ENCODE data around the gene YPEL3. TPM values are rescaled to one million over a fixed set of nuclear protein-coding genes. Genes with fewer than 3 reads are reported as not detected.
A peak's percentile ranks its signal among the peaks of the same experiment; 100 is the strongest.

YPEL3 gene
- total and polyA plus RNA-seq, 12 donors: 14.6 to 454 (median 94.5) TPM

- peak in 1 of 7 donors; percentile 62 for DNase-seq
- Histone ChIP-seq H3K9me3 (replicated peaks in 1 of 3) (no peaks in the 10 kb centered on the region), H3K4me1 (replicated peaks in 1 of 2) (peaks cover 4 to 24% of the 10 kb centered on the region in 2 donors), H3K4me3 (no peak overlapping the region), H3K27ac (no peak overlapping the region), H3K36me3 (replicated peaks in 1 of 2) (peaks cover 0 to 26% of the 10 kb centered on the region in 2 donors), H3K27me3 (no peaks in the 10 kb centered on the region)
- TF ChIP-seq, protein P1, sequence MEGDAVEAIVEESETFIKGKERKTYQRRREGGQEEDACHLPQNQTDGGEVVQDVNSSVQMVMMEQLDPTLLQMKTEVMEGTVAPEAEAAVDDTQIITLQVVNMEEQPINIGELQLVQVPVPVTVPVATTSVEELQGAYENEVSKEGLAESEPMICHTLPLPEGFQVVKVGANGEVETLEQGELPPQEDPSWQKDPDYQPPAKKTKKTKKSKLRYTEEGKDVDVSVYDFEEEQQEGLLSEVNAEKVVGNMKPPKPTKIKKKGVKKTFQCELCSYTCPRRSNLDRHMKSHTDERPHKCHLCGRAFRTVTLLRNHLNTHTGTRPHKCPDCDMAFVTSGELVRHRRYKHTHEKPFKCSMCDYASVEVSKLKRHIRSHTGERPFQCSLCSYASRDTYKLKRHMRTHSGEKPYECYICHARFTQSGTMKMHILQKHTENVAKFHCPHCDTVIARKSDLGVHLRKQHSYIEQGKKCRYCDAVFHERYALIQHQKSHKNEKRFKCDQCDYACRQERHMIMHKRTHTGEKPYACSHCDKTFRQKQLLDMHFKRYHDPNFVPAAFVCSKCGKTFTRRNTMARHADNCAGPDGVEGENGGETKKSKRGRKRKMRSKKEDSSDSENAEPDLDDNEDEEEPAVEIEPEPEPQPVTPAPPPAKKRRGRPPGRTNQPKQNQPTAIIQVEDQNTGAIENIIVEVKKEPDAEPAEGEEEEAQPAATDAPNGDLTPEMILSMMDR (IDR thresholded peaks at IDR 0.05): no peak
- TF ChIP-seq POLR2A (IDR thresholded peaks at IDR 0.05): no peak
- intact Hi-C loops (cut with DNase I): no loop called here
- 81 to 91% (median 86%) methylated on average over 11 of the region's 11 CpGs for WGBS, 4 donors
These were observed 8.7 kb downstream of the YPEL3 start for GRCh38 chr16:30087181-30087898.

- no peak overlapping the region for H3K4me3 ChIP-seq
- no peaks in the 10 kb centered on the region for H3K27me3 ChIP-seq
- intact Hi-C loops (cut with DNase I): no loop called here
- DNase-seq: no peak
- H3K27ac ChIP-seq: peak overlapping the region in 1 of 5 donors; percentile 75
- peaks cover 0 to 20% of the 10 kb centered on the region in 2 donors for H3K4me1 ChIP-seq (replicated peaks in 1 of 2)
- 82 to 92% (median 85%) methylated on average over 18 to 27 of the region's 27 CpGs for WGBS, 4 donors
- H3K9me3 ChIP-seq (replicated peaks in 1 of 3): no peaks in the 10 kb centered on the region
- TF ChIP-seq, protein P1 (IDR thresholded peaks at IDR 0.05): no peak
- no peak for TF ChIP-seq POLR2A (IDR thresholded peaks at IDR 0.05)
- peaks cover 0 to 34% of the 10 kb centered on the region in 2 donors for H3K36me3 ChIP-seq (replicated peaks in 1 of 2)
These were observed 9.5 kb downstream of the YPEL3 start for GRCh38 chr16:30086291-30087140.

DNA sequence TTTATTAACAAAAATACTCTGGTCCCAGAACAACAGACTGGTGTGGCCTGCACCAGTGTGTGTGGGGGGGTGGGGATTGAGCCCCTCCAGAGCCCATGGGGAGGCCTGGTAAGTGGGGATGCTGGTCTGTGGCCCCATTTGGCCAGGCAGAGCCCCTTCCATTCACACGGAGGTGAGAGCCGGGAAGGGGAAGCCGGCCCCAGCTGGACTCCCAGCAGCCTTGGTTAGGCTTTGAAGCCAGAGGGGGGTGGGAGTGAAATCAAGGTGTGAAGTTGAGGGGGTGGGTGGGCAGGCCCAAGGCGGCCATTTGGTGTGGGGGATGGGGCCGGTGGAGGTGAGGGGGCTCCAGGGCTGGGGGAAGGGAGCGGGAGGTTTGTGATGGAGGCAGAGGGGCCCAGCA lies 10.2 kb downstream of the YPEL3 start:
- intact Hi-C loops (cut with DNase I): no loop called here
- DNase-seq: no peak
- Histone ChIP-seq H3K4me3 (no peak overlapping the region), H3K27ac (peak overlapping the region; percentile 40 to 75 (median 67)), H3K4me1 (replicated peaks in 1 of 2) (peaks cover 0 to 13% of the 10 kb centered on the region in 2 donors), H3K27me3 (no peaks in the 10 kb centered on the region), H3K9me3 (replicated peaks in 1 of 3) (no peaks in the 10 kb centered on the region), H3K36me3 (replicated peaks in 1 of 2) (peaks cover 0 to 41% of the 10 kb centered on the region in 2 donors)
- no peak for TF ChIP-seq POLR2A (IDR thresholded peaks at IDR 0.05)
- TF ChIP-seq, protein P1 (IDR thresholded peaks at IDR 0.05): no peak
- 73 to 86% (median 73%) methylated on average over 3 to 6 of the region's 6 CpGs for WGBS, 4 donors

GRCh38 chr16:30085247-30085646 lies 10.8 kb downstream of the YPEL3 start:
- peaks cover 0 to 13% of the 10 kb centered on the region in 2 donors for H3K4me1 ChIP-seq (replicated peaks in 1 of 2)
- H3K9me3 ChIP-seq (replicated peaks in 1 of 3): no peaks in the 10 kb centered on the region
- 21 to 38% (median 31%) methylated on average over 3 of the region's 3 CpGs for whole genome bisulfite sequencing, 4 donors
- peaks cover 0 to 47% of the 10 kb centered on the region in 2 donors for H3K36me3 ChIP-seq (replicated peaks in 1 of 2)
- intact Hi-C loops (cut with DNase I): no loop called here
- H3K27ac ChIP-seq: peak overlapping the region; percentile 40 to 83 (median 67)
- H3K4me3 ChIP-seq: no peak overlapping the region
- TF ChIP-seq, protein P1 (IDR thresholded peaks at IDR 0.05): peak in 2 of 6 experiments; percentile 12 to 32
- no peak for TF ChIP-seq POLR2A (IDR thresholded peaks at IDR 0.05)
- peak in 6 of 7 donors; percentile 57 to 92 (median 82) for DNase-seq
- no peaks in the 10 kb centered on the region for H3K27me3 ChIP-seq

All from adrenal gland (tissue), 12 donors.